Measurements from ENCODE around the gene ETFB.
A peak's percentile ranks its signal among the peaks of the same experiment; 100 is the strongest.
"Not testable (repeated sequence)": the region's sequence is repeated elsewhere in the genome, so short reads cannot be mapped to it uniquely, and the experiment has no call there.

ETFB gene

GRCh38 chr19:51365965-51366388 lies at the start of gene ETFB:
TSS of gene ETFB (minus strand) at chr19:51366388. CDS start at chr19:51366326, 62 bp downstream.
- no peak for DNase-seq (ENCODE audit: low read depth in 2 of 3, low spot score in 1 of 3)

GRCh38 chr19:51415187-51415586 lies 49.0 kb upstream of the ETFB start:
- no peak for DNase-seq (ENCODE audit: low read depth in 2 of 3, low spot score in 1 of 3)

- no peak for DNase-seq (ENCODE audit: low read depth in 2 of 3, low spot score in 1 of 3)
Observed at GRCh38 chr19:51410950-51411748, 45.0 kb upstream of the ETFB start.

GRCh38 chr19:51407511-51408131 lies 41.4 kb upstream of the ETFB start:
- DNase-seq (ENCODE audit: low read depth in 2 of 3, low spot score in 1 of 3), result no peak

- DNase-seq (ENCODE audit: low read depth in 2 of 3, low spot score in 1 of 3), result no peak
Observed at GRCh38 chr19:51402117-51402516, 35.9 kb upstream of the ETFB start.

- not testable (repeated sequence) for DNase-seq (ENCODE audit: low read depth in 2 of 3, low spot score in 1 of 3)
Observed at GRCh38 chr19:51399936-51400335, 33.7 kb upstream of the ETFB start.

- no peak for DNase-seq (ENCODE audit: low read depth in 2 of 3, low spot score in 1 of 3)
Observed at GRCh38 chr19:51399231-51399630, 33.0 kb upstream of the ETFB start.

GRCh38 chr19:51398096-51398704 lies 32.0 kb upstream of the ETFB start:
- DNase-seq (ENCODE audit: low read depth in 2 of 3, low spot score in 1 of 3), result no peak

GRCh38 chr19:51397453-51397852 lies 31.3 kb upstream of the ETFB start:
- DNase-seq (ENCODE audit: low read depth in 2 of 3, low spot score in 1 of 3), result not testable (repeated sequence)

- no peak for DNase-seq (ENCODE audit: low read depth in 2 of 3, low spot score in 1 of 3)
Observed at GRCh38 chr19:51396175-51396574, 30.0 kb upstream of the ETFB start.

- peak; percentile 91 to 98 (median 92) for DNase-seq (ENCODE audit: low read depth in 2 of 3, low spot score in 1 of 3)
Observed at GRCh38 chr19:51394050-51394836, 28.1 kb upstream of the ETFB start.

- DNase-seq (ENCODE audit: low read depth in 2 of 3, low spot score in 1 of 3), result no peak
Observed at GRCh38 chr19:51392701-51393100, 26.5 kb upstream of the ETFB start.

GRCh38 chr19:51391073-51391611 lies 25.0 kb upstream of the ETFB start:
- no peak for DNase-seq (ENCODE audit: low read depth in 2 of 3, low spot score in 1 of 3)

- DNase-seq (ENCODE audit: low read depth in 2 of 3, low spot score in 1 of 3), result no peak
Observed at GRCh38 chr19:51389143-51389542, 23.0 kb upstream of the ETFB start.

GRCh38 chr19:51387924-51388389 lies 21.8 kb upstream of the ETFB start, which contains the start of gene LIM2:
TSS of gene LIM2 (minus strand) at chr19:51387974. CDS start at chr19:51387443, 531 bp downstream.
- no peak for DNase-seq (ENCODE audit: low read depth in 2 of 3, low spot score in 1 of 3)

- DNase-seq (ENCODE audit: low read depth in 2 of 3, low spot score in 1 of 3), result no peak
Observed at GRCh38 chr19:51386882-51387520, 20.8 kb upstream of the ETFB start.

GRCh38 chr19:51382004-51382403 lies 15.8 kb upstream of the ETFB start:
- no peak for DNase-seq (ENCODE audit: low read depth in 2 of 3, low spot score in 1 of 3)

GRCh38 chr19:51380379-51380778 lies 14.2 kb upstream of the ETFB start:
- DNase-seq (ENCODE audit: low read depth in 2 of 3, low spot score in 1 of 3), result no peak

- DNase-seq (ENCODE audit: low read depth in 2 of 3, low spot score in 1 of 3), result no peak
Observed at GRCh38 chr19:51377422-51377821, 11.2 kb upstream of the ETFB start.

GRCh38 chr19:51375504-51376221 lies 9.5 kb upstream of the ETFB start:
- DNase-seq (ENCODE audit: low read depth in 2 of 3, low spot score in 1 of 3), result peak in 1 of 3 donors; percentile 50
